GF-D8 (cell line): Measurements from ENCODE around the gene TTC7B.
"Not testable (repeated sequence)": the region's sequence is repeated elsewhere in the genome, so short reads cannot be mapped to it uniquely, and the experiment has no call there.

Experiments used
- DNase-seq: peaks from one replicate; lab custom pipeline; 2025; lab: John Stamatoyannopoulos, UW

TTC7B gene

DNA sequence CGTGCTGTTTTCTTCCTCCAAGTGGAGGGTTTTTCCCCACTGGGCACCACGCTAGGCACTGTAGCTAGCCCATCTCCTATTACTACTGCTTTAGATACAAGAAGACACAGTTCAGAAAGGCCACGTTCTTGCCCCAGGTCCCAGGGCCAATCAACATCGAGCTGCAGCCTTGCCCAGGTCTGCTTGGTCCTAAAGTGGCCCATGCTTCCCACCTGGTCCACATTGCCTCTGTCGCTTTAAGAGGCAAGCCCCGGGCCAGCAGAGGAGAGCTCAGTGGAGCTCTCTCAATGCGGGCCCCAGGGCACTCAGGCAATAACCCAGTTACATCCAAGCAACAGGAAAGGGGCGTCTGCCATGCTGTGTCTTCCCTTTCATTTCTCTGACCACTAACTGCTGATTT, 271.3 kb downstream of the TTC7B start:
- no peak for DNase-seq

DNA sequence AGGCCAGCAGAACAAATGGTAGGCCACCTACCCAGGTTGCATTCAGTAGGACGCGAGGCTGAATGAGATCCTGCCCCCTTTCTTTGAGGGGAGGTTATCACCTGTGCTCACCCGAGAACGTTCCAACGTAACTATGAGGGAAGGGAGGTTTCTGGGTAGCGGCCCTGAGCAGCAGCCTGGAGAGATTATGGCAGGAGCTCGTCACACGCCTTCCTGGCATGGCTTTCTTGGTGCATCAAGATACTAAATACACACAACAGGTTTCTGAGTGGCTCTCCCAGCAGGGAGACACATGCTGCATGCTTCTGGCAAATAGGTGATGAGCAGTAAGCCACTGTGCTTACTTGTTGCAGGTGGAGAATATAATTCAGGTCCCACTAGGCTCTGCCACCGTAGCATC, 271.7 kb downstream of the TTC7B start:
- DNase-seq: no peak

DNA sequence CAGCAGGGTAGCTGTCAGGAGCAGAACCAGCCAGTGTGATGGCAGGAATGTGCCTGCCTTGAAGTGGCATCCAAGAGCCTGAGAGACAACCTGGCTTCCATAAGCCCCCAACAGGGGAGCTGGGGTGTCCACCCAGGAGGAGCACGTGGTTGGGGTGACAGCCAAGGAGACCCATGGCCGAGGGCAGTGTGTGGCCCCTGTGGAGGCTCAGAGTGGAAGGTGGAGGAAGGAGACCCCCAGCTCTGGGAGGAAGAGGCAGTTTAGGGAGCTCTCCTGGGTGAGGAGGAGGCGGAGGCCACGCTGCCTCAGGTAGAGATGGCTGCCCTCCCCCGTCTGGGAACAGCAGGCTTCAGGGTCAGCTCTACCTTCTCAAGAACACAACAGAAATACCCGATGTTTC, 272.4 kb downstream of the TTC7B start:
- no peak for DNase-seq

DNA sequence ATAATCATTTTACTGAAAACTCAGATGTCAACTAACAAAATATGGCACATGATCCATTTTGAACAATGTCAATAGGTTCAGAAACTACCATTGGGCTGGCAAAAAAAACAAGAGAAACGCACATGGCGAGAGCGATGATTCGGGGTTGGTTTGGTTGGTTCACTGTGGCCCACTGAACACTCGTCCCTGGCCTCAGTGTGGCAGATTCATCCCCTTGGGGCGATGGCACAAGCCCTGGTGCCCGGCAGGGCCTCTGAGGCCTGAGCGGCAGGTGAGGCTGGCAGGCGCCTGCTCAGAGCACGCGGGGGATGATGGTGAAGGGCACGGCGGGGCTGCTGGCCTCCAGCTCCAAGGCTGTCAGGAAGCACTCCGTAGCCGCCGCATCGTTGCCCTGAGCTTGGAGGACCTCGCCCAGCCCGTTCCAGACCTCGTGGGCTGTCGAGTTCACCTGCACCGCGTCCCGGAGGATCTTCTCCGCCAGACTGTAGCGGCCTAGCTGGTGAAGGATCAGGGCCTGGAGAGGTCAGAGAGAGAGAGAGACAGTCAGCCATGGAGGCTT, 275.1 kb downstream of the TTC7B start:
- DNase-seq: no peak

DNA sequence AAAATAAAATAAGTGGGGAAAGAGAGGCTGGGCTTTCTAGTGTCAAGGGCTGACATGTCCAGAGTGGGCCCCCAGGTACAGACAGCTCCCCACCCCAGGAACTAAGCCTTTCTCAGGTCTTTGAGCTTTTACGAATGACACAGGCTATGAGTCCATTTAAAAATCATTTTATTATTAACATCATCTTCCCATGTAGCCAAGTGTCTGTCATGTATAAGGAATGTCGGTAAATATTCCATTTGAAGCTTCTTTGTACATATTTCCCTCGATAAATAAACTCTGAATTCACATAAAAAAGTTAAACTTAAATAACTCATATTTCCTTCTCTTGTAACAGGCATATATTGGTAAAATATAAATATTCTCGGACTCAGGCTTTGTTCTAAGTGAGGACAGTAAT, 275.8 kb downstream of the TTC7B start:
- no peak for DNase-seq

DNA sequence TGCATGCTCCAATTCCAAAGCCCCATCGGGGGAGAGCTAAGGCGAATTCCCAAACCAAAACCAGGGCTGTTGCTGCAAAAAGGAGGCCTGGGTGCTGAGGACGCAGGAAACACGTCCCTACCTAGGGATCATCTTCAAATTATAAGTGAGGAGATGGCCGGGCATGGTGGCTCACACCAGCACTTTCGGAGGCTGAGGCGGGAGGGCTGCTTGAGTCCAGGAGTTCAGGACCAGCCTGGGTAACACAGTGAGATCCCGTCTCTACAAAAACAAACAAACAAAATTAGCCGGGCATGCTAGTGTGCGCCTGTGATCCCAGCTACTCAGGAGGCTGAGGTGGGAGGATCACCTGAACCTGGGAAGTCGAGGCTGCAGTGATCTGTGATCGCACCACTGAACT, 276.2 kb downstream of the TTC7B start:
- no peak for DNase-seq

DNA sequence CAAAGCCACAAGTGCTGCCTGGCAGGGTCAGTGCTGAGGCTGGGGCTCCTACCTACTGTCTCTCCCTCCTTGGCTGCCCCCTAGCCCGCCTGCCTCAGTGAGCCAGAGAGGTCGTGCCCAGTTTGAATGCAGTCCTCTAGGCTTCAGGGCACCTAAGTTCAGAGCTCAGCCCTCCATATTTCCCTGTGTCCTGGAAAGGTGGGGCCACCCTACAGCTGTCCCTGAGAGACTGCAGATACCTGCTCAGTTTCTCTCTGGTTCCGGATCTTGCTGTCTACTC, 276.8 kb downstream of the TTC7B start:
- DNase-seq: no peak

DNA sequence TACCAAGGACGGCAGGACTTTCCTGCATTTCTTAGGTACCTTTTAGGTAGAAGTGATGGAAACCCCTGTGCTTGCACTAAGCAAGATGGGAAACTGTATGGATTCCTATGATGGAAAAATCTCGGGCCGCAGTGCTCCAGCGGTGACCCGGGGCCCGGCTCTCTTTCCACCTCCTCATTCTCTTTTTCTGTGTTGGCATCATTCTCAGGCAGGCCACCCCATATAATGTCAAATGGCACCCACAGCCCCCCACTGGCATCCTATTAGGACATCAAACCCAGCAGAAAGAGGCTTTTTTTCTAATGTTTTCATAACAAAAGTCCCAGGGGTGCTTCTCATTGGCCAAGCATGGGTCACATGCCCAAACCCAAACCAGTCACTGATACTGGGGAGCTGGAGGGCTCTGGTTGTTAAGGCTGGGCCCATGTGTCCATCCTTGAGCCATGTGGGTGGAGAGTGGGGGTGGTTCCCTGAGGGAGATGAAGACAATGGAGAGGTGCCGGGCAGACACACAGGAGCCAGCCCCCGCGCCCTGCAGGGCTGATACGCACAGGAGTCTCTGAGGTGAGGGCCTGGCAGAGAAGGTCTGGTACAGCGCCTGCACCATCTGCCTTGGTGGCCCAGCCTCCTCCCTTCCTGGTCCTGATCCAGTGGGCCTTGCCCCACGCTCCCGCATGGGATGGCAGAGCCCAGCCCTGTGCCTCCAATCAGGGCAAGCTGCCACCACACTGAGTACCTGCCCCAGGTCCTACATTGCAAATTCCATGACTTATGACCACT, 277.3 kb downstream of the TTC7B start:
- DNase-seq: no peak

DNA sequence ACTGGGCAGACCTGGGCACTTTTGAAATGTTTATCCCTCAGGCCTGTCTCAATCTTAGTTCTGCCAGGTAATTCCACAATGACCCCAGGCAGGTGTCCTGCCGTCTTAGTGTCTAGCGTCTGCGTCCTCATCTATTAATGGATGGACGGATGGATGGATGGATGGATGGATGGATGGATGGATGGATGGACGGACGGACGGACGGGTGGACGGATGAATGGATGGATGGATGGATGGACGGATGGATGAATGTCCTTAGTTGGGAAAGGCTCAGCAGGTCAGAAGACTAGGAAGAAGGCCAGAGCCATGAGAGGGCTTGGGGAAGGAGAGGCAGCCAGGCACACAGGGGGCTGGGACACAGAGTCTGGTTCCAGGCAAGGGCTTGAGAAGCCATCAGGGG, 278.1 kb downstream of the TTC7B start:
- DNase-seq: no peak

DNA sequence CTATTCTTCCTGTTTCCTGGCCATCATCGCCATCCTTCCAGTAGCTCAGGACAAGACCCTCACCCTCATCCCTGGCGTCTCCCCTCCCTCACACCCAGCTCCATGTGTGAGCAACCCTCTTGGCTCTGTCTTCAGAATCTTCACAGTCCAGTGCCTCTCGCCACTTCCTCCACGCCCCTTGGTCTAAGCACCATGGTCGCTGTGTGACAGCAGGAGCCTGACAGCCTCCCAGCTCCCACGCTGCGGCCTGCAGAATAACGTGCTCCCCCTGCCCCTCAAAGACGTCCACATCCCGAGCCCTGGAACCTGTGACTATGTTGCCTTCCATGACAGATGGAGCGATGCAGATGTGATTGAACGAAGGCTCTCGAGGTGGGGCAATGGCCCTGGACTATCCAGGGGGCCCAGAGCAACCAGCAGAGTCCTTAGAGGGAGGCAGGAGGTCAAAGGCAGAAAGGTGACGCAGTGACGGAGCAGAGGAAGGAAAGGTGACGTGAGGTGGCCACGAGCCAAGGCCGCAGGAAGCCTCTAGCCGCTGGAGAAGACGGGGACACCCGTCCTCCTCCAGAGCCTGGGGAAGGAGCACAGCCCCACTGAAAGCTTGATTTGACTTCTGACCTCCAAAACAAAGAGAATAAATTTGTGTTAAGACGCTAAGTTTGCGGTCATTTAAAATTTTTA, 279.6 kb downstream of the TTC7B start:
- peak; percentile 37 for DNase-seq

DNA sequence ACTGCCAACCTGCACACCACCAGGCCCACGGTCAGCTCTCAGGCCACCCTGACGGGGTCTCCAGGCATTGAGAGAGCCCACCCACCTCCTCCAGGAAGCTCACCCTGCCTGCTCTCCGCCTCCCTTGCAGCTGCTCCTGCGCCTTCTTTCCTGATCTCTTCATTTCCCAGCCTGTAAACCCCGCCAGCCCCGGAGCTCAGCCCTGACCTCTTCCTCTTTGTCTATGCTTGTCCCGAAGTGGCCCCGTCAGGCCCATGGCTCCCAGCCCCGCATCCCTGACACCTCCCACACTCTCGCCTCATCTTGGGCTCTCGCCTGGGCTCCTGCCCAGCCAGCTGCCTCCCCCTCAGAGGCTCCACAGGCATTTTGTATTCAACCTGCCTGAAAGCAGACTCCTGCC, 280.1 kb downstream of the TTC7B start:
- peak; percentile 57 for DNase-seq

DNA sequence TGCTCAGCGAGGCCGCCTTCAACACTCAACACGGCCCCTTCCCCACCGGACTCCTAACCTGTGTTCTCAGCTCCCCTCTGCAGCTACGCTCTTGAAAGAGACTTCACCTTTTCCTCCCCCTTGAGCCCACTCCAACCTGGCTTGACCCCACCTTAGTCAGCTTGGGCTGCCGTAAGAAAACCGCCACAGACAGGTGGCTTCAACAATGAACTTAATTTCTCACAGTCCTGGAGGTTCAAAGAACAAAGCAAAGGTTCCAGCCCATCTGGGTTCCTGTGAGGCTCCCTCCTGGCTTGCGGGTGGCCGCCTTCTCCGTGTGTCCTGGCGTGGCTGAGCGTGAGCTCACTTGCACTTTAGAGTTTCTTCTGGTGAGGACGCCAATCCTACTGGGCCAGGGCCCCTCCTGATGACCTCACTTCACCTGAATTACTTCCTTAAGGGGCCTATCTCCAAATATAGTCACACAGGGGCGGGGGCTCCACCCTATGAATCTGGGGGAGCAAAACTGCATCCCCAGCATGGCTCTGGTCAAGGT, 280.6 kb downstream of the TTC7B start:
- DNase-seq: no peak

DNA sequence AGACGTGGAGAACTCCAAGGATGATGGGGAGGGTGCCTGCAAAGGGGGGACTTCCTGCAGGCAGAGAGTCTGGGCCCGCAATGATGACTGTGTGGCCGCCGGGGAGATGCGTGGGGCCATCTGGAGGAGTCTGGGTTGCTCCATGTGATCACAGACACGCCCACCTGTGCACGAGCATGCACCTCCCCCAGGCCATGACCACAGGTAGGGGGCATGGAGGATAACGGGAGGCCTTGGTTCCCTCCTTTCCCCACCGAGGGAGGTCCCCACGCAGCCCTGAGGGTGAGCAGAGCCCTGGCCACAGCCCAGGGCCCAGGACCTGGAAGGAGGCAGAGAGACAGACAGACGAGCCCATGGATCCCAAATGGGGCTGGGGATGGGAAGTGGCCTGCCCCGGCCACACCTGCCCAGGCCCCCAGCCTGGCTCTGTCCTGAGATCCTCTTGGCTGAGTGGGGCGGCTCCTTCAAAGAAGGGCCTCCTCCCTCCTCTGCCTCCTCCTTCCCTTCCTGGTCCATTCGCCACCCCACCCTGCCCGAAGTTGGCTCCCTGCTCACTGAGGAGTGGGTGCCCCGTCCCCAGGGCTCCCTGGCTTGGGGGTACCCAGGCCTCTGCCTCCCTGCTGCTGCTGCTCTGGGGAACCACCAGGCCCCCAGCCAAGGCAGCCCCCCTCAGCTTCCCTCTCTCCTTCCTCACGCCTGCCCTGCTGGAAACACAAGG, 281.2 kb downstream of the TTC7B start:
- peak; percentile 3 for DNase-seq

DNA sequence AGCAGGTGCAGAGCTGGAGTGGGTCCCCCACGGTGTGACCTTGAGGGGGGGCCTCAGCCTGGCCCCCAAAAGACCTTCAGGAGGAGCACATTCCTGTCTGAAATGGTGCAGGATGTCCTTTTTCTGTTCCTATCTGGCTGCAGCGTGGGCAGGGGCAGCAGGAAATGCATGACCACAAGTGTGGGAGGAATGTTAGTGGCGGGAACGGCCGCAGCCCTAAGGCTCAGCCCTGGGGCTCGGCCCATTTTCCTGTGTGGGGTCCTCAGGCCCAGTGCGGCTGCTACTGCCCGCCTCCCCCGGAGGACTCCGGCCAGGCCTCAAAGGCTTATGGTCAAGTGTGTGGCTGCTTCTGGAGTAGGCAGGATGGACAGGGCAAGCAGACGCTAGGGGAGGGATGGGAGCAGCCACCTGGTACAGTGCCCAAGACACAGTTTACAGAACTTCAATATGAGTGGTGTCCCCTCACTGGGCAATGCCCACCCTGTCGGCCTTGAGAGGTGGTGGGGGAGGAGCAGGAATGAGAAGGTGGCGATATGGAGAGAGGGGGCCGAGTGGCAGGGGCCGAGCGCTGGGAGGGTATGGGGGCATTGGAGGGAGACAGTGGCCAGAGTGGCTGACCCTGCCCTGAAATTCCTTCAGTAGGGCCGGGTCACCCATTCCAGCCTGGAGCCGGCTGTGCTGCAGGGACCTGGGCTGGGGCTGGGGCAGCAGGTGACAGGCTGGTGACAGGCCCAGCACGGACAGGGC, 282.0 kb downstream of the TTC7B start:
- DNase-seq: peak; percentile 0

DNA sequence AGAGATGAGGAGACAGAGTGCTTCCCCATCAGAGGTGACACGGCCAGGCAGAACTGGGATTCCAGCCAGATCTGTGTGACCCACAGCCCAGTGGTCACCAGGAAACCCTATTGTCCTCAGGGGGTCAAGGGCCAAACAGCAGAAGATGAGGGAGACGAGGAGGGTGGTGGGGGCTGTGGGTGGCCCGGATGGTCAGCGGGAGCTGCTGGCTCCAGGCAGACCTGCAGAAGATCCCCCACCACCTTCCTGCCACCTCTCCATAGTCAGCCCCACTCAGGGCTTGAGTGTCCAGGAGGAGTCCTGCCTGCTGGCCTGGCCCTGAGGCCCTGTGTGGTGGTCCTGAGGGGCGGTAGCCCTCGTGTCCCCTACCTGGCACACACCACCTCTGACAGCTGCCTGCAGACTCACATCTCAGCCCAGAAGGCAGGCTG, 282.6 kb downstream of the TTC7B start:
- DNase-seq: no peak

DNA sequence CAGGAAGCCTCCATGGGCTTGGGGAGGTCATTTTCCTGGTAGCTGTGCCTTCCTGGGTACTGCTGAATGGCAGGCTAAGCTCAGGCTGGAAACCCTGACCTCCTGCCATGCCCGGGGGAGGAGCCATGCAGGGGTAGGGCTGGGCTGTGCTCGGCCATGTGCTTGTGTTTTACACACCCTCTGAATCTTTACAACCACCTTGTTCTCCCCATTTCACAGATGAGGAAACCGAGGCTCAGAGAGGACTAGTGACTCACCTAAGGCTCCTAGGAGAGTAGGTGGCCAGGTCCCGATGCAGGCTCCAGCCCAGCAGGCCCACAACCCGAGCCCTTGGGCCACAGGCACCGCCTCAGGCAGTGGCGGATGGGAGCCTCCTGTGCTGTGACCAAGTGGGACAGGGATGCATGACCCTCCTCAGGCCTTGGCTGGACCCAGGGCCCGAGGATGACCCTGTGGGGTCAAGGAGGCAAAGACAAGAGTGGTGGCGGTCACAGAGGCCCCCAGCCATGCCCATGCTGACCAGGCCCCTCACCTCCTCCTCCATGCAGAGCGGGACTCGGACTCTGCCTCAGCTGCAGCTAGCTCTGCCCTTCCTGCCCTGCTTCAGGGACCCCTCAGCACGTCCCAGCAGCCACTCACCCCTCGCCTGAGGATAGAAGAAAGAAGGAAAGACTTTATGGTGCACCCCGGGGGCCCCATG, 283.3 kb downstream of the TTC7B start:
- DNase-seq: no peak

DNA sequence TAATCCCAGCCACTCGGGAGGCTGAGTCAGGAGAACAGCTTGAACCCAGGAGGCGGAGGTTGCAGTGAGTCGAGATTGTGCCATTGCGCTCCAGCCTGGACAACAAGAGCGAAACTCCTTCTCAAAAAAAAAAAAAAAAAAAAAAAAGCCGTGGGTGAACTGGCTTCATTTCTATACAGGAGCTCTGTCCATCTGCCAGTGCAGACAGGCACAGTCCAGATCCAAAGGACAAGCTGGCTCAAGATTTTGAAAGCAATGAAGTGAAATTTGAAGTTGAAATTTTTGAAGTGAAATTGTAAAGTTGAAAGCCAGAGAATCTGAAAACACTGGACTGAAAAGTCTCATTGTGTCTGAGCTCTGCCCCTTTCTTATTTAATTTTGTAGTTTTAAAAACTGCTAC, 284.7 kb downstream of the TTC7B start:
- no peak for DNase-seq

DNA sequence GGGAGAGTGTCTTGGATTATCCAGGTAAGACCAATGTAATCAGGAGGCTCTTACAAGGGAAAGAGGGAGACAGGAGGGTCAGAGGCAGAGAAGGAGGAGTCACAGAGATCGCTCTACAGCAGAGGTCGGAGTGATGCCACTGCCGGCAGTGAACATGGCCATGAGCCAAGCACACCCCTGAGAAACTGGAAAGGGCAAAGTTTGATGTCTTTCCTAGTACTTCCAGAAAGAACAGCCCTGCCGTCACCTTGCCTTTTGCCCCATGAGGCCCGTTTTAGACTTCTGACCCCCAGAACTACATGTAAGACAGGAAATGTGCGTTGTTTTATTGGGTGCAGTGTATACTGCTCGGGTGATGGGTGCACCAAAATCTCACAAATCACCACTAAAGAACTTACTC, 285.7 kb downstream of the TTC7B start:
- no peak for DNase-seq

DNA sequence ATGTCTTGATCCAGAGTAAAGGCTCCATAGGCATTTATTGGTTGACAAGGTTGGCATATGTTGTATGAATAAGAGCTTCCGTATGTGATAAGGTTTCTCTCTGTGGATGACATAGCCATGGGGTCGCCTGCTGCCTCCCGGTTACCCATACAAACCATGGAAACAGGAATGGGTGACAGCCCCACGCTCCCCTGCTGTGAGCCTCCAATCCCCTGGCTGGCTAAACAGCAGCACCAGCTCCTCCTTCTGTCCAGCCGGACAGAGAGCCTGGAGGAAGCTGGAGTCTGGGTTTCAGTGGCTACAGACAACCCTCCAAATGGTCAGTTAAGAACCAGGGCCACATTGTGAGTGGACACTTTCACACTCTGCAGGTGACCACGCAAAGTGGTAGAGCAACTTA, 288.3 kb downstream of the TTC7B start:
- no peak for DNase-seq

DNA sequence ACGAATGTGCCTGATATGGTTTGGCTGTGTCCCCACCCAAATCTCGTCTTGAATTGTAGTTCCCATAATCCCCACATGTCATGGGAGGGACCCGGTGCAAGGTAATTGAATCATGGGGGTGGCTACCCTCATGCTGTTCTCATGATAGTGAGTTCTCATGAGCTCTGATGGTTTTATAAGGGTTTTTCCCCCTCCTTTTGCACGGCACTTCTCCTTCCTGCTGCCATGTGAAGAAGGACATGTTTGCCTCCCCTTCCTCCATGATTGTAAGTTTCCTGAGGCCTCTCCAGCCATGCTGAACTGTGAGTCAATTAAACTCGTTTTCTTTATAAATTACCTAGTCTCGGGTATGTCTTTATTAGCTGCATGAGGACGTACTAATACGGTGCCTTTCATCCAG, 289.7 kb downstream of the TTC7B start:
- not testable (repeated sequence) for DNase-seq

DNA sequence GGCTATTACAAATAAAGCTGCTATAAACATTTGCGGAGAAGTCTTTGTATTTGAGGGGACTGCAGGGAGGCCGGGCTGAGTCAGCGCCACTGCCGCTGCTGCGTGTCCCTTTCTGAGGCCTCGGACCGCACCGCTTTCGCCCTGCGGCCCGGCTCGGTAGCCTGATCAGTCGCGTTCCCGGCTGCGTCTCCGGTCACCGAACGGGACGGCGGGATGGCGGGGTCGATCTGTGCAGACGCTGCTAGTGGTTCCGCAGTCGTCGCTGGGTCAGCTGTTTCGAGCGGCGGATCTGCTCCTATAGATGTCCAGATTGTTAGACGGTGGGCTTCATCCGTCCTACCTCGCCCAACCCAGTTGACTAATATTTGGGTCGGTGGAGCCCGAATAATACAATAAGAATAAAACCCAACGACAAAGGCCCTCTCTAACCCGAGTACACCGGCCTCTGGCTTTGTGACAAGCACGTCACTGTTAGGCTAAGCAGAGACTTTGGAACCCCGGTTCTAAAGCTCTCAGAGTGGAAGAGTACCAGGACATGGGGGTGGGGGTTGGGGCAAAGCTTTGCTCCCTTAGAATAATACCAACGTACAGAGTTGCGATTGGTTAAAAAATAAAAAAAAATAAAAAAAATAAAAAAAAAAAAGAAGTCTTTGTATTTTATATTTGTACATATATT, 290.7 kb downstream of the TTC7B start:
- not testable (repeated sequence) for DNase-seq
